ENCODE data around the gene ETV7.

Gene ETV7

DNA sequence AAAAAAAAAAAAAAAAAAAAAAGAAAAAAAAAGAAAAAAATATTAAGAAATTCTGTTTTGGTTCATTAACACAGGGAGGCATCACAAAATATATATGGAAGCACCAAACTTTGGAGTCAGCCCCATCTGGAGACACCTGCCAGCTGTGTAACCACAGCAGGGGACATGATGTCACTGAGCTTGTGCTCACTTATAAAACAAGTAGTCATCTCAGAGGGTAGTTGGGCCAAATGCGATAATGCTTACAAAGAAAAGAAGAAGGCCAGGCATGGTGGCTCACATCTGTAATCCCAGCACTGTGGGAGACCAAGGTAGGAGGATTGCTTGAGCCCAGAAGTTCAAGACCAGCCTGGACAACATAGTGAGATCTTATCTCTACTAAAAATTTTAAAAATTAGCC is 49.7 kb downstream of the ETV7 start:
- no peak for DNase-seq

DNA sequence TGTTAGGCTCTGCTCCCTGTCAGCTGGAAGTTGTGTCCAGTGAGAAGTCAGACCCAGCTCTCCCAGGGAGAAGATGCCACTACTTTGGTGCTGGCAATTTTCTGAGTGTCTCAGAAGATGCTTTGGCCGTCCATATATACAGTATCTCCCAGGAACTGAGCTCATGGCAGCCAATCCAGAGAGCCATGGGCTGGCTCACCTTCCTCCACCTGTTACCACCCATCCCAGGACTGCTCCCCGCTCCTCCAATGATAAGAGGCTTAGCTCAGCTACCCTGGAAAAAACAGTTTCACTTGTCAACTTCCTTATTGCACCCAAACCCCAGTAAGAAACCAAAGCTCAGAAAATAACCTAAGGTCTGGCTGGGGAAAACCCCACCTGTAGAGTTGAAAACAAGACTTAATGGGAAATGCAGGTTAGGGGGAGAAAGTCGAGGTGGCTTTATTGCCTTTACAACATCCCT is 50.7 kb downstream of the ETV7 start, which contains the start of gene BNIP5:
TSS of gene BNIP5 (minus strand) at position 110 of the 463 bp plus-strand sequence. CDS start 6,198 bp downstream, outside the sequence.
- DNase-seq: no peak

DNA sequence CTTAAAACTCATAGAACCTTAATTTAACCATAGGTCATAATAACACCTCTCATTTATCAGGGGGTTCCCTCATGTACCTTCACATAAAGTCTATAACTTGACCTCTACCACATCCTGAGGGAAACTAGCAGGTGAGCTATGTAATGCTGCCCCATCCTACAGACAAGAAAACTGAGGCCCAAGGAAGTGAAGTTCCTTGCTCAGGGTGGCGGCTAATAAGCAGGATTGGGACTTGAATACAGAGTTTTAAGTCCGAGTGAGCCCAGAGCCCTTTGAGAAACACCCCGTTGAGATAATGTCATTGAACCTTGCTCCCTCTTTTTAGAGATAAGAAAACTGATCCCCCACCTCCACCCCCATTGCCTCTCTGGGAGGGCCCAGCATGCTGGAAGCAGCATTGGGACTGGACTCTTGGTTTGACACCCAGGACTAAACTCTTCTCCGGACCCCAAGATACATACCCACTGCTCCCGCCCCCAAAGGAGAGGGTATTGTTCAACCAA is 51.2 kb downstream of the ETV7 start:
- no peak for DNase-seq

DNA sequence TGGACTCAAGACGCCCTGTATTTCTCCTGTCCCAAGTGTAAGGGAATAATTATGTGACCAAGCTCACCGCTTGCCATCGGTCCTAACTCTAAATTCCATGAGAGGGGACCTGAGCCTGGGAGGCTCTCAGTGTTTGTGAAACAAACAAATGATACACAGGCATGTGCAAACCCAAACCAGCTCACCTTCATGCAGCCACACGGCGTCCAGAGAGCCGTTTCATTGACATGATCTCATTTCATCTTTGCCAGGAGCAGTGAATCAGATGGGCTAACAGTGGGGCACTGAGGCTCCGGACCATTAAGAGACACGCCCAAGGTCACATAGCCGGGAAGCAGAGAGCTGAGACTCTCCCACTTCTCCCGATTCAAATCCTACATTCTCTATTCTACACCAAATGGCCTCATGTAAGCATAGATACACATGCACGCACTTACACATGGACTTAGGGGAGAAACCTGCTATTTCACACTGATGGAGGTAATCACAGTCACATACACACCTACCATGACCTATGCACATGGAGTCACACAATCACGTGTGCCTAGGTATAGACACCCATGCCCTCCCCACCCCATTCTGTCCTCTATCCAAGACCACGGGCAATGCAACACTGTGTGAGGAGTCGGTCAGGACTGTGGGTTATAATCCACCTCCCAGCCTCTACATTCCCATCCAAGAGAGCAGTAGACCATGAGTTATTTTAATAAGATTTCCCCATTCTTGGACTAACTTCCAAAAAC is 51.8 kb downstream of the ETV7 start:
- no peak for DNase-seq

DNA sequence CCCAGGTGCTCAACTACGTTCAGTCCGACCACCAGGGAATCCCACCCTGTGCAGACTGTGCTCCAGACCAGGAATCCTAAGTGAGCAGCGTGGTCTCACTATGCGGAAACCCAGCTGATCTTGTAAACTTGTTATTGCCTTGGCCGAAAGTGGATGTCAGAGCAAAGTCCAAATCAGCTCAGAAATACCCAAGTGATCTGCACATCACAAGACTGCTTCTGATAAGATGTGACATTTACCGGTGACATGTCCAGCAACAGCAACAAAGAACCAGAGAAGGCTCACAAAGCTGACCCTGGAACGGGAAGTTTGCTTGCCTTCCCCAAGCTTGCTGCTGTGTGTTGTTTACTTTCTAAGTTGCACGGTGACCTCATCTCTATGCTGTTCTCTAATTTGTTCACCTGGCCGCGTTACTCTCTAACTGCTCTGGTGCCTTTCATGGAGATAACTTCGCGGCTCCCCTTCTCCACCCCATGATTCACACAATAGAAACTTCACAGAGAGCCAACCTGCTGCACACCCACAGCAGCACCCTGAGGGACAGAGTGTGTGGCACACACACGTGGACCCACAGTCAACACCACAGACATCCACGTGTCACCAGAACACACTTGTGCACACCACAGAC is 52.5 kb downstream of the ETV7 start:
- no peak for DNase-seq

DNA sequence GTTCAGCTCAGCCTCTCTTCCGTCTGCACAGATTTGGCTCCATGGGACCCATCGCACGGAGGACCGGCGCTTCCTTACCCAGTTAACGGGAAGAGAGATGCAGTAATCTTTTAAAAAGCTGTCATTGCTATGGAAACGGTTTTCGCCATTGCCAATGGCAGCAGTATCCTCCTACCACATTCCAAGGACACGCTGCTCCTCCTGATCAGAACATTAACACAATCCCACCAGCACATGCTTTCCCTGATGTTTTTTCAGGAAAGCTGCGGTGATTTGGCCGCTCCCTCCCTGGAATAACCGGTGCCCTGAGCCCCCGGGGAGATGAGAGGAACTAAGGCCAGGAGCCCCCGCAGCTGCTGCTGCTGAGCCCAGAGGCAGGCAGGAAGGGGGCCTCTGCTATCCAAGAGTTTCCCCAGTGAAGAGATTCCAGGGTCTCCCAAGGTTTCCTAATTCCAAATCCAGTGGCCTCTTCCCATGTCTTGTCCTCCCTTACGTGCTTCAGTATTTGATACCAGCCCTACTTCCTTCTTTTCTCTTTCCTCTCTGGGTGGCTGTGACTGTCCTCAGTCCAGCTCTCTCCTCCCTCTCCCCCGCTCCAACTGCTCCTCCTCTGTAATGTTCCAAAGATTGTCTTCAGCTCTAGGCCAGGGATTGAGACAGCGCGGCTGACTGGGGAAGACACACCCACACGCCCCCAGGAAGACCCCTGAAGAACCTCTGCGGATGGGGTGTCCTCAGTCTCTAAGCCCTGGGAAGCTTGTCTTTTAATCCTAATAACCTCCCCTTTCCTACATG is 53.3 kb downstream of the ETV7 start:
- peak; percentile 17 for DNase-seq

DNA sequence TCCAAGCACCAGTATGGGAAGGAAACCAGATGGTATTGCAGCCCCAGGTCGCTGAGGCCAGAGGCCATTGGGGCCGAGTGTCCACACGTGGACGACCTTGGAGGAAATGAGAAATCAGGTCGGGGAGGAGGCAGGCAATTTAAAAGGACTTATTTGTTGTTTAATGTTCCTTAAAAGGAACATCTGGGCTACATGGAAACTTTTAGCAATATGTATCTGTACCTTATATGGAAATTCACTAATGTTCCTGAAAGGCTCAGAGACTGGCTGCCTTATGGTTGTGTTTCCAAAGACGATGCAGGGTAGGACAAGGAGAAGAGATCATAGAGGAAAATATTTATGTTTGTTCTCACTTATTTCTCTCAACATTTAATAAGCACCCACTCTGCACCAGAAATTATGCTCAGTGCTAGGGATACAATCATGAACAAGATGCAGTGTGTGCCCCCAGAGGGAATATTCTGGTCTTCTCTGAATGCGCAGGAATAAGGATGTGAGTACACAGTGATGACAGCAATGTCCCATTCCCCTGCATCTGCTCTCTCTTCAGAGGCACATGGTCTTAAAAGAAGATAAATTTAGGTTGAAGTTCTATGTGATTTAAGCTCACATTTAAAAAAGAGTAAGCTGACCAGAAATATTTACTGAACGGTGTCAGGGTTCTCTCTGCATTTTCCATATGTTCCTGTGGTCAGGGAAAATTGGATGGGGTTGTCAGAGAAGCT is 54.1 kb downstream of the ETV7 start:
- no peak for DNase-seq

DNA sequence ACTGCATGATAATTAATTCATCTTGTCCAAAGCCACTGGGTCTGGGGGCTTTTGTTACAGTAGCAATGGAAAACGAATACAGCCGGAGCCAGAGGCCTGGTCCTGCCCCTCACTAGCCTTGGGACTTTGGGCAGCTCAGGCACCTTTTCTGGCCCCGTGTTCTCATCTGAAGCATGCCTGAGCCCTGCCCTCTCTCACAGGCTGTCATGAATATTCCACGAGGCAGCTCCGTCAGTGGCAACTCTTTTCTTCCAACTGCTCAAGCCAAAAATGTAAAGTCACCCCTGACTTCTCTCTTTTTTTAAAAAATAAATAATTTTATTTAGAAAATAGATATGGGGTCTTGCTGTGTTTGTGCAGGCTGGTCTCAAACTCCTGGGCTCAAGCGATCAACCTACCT is 56.1 kb downstream of the ETV7 start:
- no peak for DNase-seq

DNA sequence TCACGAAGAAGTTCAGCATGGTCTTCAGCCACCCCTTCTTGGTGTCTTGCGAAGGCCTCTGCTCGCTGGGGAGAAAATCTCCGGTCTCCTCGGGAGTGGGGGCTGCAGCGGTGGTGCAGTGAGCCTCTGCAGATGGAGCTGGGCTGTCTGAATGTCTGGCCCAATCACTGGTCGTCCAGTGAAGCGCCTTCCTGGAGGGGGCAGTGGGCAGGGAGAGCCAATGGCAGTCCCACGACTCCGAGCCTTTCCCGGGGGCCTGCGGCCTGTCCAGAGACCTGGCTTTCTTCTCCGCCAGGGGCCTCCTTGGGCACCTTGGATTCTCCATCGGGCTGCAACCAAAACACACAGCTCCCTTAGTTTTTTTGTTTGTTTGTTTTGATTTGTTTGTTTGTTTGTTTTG is 57.1 kb downstream of the ETV7 start:
- DNase-seq: no peak

DNA sequence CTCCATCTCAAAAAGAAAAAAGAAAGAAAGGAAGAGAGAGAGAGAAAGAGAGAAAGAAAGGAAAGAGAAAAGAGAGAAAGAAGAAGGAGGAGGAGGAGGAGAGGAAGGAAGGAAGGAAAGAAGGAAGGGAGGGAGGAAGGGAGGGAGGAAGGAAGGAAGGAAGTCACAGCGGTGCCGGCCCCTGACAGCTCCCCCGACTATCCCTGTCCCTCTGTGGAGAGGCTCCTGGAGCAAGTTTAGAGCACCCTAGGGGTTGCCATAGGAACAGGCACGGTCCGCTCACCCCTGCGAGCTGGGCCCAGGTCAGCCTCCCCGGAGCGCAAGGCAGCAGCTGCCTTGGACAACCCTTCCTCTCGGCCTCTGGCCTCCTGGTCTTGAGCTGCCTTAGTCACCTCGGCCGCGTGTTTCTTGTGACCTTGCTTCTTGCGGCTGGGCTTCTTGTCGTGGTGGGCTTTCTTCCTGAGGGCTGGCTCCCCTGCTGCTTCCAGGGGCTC is 57.6 kb downstream of the ETV7 start:
- DNase-seq: no peak

DNA sequence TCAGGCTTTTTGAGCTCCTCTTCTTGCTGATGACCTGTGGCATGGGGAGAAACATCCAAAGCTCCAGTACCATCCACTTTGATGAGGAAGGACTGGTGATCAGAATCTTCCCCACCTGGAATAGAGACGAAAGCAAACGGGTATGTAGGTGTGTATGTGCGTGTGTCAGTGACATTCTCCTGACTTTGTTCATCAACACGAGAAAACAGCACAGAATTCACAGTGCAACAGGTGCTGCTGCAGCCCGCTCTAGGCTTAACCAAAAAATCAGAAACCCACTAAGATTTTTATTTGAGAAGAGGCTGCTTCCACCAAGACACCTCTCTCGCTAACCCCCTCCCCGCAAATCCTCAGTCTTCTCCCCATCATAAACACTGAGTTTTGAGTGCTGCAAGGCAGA is 58.9 kb downstream of the ETV7 start:
- no peak for DNase-seq

DNA sequence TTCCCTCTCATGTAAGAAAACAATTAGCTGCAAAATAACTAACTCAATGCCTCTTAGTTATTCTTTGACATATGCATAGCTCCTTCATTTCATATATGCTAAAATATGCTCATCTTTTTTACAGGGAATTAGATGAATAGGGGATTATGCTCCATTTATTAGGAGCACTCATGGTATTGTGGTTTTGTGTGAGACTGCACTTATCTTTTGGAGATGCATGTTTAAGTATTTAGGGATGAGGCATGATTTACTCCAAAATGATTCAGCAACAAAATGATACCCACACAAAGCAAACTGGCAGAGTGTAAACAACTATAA is 59.6 kb downstream of the ETV7 start:
- DNase-seq: no peak

DNA sequence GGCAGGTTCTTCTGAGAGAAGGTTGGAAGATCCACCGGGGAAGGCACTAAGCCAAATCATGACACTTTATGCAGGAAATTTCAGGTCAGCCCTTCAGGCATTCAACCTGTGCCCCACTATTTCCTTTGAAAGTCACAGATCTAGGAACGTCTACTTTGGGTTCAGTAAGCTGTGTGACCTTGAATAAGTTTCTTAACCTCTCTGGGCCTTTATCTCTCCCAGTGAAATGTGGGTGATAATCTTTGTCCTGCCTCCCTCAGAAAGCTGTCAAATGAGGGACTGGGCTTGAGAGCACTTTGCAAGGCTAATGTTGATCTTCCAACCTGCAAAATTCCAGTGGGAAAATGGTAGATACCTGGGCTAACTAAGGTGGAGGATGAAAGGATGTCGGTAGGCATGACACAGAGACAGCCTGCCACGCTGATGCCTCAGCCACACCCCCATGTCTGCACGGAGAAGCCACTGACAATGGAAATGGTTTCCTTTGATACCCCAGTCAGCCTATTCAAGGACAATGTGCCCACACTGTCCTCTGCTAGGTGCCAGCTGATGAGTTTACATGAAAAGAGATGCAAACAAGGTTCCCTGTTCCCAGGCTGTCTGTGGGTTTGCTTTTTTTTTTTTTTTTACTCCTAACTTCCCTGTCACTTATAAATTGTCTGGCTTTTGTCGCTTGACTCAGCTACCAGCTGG is 60.1 kb downstream of the ETV7 start:
- no peak for DNase-seq

DNA sequence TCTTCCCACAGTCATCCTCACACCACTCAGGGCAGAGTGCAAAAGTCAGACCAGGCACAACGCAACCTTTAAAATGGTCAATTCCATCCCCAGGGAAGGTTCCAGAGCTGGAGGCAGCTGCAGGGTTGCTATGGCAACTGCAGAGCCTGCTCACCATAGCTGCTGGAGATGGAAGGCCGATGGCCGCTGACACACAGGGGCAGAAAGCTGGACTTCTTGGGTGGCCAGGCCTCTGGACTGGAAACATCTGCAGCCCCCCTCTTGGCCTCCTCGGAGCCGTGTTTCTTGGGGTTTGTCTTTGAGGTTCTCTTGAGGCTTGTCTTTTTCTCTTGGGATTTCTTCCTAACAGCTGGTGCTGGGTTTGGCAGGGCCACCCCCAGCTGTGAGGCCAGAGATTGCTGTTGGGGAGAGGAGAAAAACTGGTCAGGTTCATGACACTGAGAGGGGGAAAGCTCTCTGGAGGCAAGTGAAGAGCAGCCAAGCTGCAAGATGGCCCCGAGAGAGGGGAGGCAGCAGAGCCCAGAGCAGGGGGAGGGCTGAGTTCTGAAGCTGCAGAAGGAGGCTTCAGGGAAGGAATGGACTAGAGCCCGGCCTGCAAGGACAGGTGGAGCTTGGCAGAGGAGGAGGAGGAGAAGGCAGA is 61.0 kb downstream of the ETV7 start:
- DNase-seq: peak; percentile 23

DNA sequence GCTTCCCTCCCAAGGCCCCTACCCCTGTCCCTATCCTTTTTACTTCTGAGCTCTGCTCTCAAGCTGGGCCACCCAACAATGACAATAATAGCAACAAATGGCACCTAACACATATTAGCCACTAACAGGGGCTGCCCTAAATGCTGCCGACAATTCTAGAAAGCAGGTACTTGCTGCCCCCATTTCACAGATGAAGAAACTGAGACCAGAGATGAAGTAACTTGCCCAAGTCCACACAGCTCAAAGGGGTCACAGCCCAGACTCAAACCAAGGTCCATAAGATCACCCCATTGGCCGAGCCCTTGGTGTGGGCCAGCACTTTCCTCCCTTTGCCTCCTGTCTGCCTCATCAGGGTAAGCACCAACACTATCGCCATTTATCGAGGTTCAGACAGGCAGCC is 62.8 kb downstream of the ETV7 start:
- DNase-seq: no peak

DNA sequence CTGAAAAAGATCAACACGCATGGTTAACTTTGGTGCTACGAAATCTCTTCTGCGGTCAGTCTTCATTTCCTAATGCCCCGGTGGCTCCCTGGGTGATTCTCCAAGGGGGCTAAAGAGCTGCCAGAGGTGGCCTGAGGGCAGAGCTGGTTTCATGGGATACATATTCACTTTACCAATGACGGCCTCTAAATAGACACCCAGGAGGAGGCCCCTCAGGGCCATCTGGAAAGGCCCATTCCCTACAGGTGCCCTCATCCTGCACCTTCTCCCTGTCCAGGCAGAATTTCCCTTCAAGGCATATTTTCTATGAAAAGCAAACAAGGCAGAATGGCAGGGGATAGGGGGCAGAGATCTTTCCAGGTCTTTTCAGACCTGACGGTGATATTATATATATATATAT is 63.3 kb downstream of the ETV7 start:
- no peak for DNase-seq

DNA sequence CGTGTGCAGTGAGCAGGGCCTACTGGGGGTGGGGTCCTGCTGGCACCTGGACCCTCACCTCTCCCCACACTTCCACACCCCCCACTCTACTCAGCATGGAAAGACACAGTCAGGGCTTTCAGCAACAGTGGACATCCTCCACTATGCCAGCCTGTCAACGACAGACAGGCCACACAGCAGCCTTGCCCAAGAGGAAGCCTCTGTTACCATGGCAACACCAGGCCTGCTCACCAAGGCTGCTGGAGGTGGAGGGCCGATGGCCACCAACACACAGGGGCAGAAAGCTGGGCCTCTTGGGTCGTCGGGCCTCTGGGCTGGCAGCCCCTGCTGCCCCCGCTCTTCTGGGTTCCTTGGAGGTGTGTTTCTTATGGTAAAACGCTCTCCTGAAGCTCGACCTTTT is 64.4 kb downstream of the ETV7 start:
- peak; percentile 40 for DNase-seq

DNA sequence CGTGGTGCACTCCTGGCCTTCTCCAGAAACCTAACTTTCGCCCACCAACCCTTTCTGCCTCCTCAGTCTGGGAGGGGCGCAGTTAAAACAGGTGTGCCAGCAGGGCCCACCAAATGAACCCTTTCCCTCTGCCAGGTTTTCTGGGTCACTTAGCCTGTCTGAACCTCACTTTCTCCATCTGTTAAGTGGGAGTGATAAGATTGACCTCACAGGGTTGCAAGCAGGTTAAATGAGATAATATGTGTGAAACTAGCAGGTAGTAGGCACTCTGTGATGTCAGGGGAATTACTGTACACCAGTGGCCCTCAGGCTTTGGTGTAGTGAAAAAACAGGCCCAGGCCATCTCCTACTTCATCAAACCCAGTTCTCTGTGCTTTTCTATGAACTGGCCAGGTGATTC is 64.9 kb downstream of the ETV7 start:
- DNase-seq: no peak

DNA sequence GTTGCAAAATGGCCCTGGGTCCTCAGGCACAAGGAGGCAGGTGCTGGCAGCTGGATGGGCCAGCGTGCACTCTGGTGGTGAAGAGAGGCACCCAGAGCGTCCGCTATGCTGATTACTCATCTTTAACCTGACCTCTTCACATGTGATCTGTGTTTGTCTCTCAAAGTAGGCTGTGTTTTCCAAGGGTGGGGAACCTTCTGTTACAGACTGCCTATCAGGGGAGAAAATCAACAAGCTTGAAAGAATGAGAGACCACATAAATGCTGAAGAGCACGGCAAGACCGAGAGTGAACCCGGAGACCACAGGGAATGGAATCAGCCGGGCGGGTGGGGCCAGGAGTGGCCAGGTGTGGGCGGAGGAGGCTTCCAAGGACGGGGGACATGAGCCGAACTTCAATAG is 67.0 kb downstream of the ETV7 start:
- peak; percentile 12 for DNase-seq

DNA sequence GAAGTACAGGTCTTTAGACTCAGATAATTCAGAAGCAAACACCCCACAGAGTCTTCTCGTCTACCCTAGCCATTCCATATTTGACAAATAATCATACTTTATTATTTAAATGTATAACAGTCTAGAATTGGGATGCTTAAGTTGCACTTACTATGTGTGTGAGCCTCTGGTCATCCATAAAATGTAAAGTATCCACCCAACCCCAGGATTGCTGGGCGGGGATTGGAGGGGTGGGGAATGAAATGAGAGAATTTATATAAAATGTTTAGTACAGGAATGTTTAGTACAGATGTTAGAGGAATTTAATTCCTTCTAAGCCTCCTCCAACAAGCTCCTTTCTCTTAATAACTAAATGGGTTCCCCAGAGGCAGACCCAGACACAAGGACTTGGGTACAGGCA is 67.6 kb downstream of the ETV7 start:
- DNase-seq: no peak

DNA sequence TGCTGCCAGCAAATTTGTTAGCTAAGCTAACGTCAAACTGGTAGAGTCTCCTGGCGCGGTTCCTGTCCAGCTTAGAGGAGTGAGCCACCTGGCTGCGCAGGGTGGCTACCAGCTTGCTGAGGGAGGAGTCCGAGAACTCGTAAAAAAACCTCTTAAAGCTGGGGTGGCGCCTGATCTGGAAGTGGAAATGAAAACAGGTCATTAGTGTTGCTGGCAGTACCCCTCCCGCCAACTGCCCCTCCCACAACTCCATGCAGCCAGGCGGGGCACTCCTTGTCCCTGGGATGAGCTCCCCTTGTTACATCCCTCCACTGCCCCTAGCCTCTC is 68.1 kb downstream of the ETV7 start:
- peak; percentile 74 for DNase-seq
